C4-2B (cell line): ENCODE data around the gene BCO1.
A peak's percentile ranks its signal among the peaks of the same experiment; 100 is the strongest.

Experiments
- H3K27ac ChIP-seq: fragments of 450-650 bp; 2 replicates; pipeline ENCODE4 v1.5.1; 2017
- ZFX ChIP-seq: fragments of 450-650 bp; IDR thresholded peaks from 2 replicates; pipeline ENCODE4 v1.6.1; 2017
- TF ChIP-seq, protein P1 (sequence below): fragments of 450-650 bp; conservative IDR thresholded peaks from 2 replicates; pipeline ENCODE4 v1.5.1; 2017; ENCODE audit warnings: mild to moderate bottlenecking

The BCO1 gene, protein sequence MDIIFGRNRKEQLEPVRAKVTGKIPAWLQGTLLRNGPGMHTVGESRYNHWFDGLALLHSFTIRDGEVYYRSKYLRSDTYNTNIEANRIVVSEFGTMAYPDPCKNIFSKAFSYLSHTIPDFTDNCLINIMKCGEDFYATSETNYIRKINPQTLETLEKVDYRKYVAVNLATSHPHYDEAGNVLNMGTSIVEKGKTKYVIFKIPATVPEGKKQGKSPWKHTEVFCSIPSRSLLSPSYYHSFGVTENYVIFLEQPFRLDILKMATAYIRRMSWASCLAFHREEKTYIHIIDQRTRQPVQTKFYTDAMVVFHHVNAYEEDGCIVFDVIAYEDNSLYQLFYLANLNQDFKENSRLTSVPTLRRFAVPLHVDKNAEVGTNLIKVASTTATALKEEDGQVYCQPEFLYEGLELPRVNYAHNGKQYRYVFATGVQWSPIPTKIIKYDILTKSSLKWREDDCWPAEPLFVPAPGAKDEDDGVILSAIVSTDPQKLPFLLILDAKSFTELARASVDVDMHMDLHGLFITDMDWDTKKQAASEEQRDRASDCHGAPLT

DNA sequence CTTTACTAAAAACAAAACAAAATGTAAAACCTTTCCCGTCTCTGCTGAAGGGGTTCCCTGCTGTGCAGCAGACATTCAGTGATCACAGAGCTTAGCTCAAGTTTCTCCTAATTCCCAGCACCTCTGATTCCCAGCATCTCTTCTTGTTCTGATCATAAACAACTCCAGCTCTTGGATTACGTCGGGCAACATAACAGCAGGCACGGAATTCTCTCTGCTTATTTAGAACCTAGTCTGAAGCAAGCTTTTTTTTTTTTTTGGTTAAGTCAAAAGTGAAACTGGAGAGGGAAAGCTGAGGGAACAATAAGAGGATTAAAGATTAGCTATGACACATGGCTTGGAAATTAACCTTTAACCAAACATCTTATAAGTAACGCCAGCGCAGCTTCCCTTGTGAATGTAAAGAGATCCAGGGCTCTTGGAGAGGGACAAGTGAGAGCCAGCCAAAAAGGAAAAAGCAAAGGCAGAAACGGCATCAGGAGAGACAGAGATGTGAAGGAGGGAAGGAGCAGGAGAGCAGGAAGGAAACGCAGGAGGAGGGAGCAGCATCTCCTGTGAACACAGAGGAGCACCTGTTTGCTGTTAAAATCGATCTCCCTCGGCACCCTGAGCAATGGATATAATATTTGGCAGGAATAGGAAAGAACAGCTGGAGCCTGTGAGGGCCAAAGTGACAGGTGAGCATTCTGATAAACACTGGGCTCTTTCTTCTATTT lies at the start of gene BCO1:
BCO1 (plus strand) TSS at position 394 of the 716 bp plus-strand sequence; CDS start at position 614, 220 bp downstream.
- H3K27ac ChIP-seq = peak within 1 kb of the TSS; percentile 29
- TF ChIP-seq ZFX = no peak
- TF ChIP-seq, protein P1, sequence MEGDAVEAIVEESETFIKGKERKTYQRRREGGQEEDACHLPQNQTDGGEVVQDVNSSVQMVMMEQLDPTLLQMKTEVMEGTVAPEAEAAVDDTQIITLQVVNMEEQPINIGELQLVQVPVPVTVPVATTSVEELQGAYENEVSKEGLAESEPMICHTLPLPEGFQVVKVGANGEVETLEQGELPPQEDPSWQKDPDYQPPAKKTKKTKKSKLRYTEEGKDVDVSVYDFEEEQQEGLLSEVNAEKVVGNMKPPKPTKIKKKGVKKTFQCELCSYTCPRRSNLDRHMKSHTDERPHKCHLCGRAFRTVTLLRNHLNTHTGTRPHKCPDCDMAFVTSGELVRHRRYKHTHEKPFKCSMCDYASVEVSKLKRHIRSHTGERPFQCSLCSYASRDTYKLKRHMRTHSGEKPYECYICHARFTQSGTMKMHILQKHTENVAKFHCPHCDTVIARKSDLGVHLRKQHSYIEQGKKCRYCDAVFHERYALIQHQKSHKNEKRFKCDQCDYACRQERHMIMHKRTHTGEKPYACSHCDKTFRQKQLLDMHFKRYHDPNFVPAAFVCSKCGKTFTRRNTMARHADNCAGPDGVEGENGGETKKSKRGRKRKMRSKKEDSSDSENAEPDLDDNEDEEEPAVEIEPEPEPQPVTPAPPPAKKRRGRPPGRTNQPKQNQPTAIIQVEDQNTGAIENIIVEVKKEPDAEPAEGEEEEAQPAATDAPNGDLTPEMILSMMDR = no peak

DNA sequence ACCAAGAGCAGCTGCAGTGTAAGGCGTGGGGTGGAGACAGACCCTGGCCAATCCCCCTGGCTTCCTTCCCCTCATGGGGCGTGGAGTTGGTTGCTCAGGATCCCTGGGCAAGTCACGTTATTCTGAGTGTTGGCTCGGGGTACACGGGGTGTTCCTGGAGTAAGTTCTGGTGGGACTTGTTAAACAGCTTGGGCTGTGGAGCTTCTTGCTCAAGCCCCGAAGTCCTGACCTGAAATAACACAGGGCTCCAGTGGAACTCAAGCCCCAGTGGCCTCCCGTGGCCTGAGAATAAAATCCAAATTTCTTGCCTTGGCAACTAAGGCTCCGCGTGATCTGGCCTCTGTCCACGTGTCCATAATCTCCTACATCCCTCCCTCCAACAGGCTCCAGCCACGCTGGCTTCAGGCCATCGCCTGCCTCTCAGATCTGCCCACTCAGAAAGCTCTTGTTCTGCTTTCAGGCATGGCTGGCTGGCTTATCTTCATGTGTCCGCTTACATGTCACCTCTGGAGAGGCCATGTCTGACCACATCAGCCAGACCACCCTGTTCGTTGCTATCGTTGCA lies 49.3 kb upstream of the BCO1 start:
- TF ChIP-seq, protein P1 = no peak
- TF ChIP-seq ZFX = no peak
- no peak overlapping the region for H3K27ac ChIP-seq

DNA sequence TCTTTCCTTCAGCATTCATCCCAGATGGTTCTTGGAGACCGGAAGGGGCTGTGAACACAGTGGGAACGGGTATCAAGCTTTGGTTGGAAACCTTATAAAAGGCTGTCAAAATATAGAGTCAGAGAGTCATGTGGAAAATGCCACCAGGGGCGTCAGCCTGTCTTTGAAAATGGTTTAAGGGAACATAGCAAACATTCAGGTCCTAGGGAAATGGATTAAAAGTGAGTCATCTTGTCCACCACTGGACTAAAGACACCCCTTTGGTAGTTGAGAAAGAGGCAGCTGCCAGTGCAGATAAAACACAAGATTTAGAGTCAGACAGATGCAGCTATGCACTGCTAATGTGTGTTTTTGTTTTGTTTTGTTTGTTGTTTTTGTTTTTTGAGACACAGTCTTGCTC lies 47.8 kb upstream of the BCO1 start:
- no peak overlapping the region for H3K27ac ChIP-seq

DNA sequence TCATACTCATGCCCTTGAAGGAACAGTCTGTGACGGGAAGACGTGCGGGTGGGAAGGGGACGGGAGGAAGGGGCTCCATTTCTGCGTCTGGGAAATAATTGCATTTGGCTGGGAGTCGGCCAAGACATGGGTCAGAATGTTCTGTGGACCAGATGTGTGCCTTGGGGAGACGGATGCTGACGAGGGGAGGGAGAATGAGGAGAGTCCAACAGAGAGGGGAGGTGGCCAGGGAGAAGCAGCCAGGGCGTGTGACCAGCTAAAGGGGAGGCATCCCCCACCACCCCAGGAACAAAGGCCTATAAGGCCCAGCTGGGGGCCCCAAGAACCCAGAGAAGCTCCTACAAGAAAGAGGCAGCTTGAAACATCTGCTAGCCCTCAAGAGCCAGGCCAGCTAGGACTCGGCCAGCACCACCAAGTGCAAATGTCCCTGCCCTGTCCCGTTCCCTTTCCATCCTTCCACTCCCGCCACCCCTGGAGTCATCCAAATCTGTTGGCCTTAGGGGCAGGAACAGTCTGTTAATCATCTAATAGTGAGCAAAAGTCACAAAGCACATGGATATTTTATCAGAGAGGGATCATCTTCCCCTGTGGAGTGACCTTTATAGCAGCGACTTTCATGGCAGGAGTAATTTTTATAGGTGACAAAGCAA lies 42.5 kb upstream of the BCO1 start:
- no peak overlapping the region for H3K27ac ChIP-seq
- TF ChIP-seq, protein P1 = no peak
- no peak for TF ChIP-seq ZFX

More for the DNA sequence above, 47.8 kb upstream of the BCO1 start:
- TF ChIP-seq, protein P1 = no peak
- no peak for TF ChIP-seq ZFX

DNA sequence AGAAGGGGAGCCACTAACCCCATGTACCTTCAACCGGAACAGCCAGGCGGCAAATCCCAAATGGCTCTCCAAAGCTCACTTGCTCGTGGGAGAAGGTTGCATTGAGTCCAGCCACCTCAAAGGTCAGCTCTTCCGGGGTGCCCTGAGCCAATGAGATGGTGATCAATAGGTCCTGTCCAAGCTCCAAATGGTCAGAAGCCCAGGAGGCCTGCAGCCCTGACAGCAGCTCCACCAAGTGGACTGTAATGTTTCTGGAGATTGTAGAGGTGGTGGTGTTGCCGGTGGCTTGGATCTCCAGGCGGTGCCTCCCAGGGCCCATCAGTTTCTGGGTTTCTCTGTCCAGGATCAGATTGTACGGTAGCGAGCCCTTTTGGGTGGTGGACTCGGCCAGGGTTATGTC lies 39.9 kb upstream of the BCO1 start:
- TF ChIP-seq ZFX = no peak
- TF ChIP-seq, protein P1 = no peak
- no peak overlapping the region for H3K27ac ChIP-seq

DNA sequence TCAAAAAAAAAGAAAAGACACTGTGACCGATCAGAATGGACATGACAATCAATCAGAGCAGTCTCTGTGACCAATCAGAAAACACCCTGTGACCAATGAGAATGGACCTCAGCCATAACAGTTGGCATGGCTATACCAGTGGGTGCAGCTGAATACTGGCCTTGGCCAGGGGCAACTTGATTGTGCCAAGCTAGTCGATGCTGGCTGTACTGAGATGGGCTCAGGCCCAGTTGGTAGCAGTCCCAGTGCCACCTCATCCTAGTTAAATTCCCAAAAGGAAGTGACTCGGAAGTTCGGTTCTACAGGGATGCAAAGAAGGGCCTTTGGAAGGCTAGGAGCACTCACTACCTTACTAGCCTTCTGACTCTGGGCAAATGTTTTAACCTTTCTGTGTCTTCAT lies 37.2 kb upstream of the BCO1 start:
- no peak for TF ChIP-seq ZFX
- TF ChIP-seq, protein P1 = no peak
- H3K27ac ChIP-seq = peak overlapping the region; percentile 36
